ENCODE results near the gene EFCAB13. TPM values are rescaled to one million over a fixed set of nuclear protein-coding genes. Genes with fewer than 3 reads are reported as not detected.

Gene EFCAB13
- polyA plus RNA-seq, 2 of the 4 experiments (the other 2 are of a cell fraction): 2.9 to 6.0 TPM

DNA sequence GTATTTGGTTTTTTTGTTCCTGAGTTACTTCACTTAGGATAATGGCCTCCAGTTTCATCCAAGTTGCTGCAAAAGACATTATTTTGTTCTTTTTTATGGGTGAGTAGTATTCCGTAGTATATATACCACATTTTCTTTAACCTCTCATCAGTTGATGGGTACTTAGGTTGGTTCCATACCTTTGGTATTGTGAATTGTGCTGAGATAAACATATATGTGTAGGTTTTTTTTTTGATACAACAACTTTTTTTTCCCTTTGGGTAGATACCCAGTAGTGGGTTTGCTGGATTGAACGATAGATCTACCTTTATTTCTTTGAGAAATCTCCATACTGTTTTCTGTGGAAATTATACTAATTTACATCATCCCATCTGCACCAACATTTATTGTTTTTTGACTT is 6.8 kb downstream of the EFCAB13 start:
- no peak for ATAC-seq

DNA sequence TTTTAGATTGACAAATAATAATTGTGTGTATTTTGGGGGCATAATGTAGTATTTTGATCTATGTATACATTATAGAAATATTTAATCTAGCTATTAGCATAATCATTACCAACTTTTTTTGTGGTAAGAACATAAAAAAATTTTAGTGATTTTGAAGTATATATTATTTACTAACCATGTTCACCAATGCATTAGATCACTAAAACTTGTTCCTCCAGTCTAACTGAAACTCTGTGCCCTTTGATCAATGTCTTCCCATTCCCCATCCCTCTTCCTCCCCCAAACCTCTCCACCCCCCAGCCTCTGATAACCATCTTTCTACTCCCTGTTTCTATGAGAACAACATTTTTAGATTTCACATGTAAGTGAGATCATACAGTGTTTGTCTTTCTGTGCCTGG is 8.5 kb downstream of the EFCAB13 start:
- ChIA-PET POLR2A (no interaction called here), CTCF (interaction anchor here (1.1 to 2.5 kb wide), 2 partner anchors 8 to 20 kb away, joined by 3 to 10 read pairs; partner anchors contain the start of gene EFCAB13)
- Histone ChIP-seq H3K4me3 (no peak overlapping the region), H3K9me3 (no peaks in the 10 kb centered on the region), H3K4me1 (no peaks in the 10 kb centered on the region), H3K27ac (no peak overlapping the region), H3K4me2 (no peak overlapping the region)
- FAIRE-seq (no peak), ATAC-seq (no peak), DNase-seq (ENCODE audit: low read depth in 1 of 2, low spot score in 1 of 2) (no peak)
- no peak for TF ChIP-seq MAFK (IDR thresholded peaks at IDR 0.05; ENCODE audit: partially characterized antibody)
- TF ChIP-seq CBX2 (IDR thresholded peaks at IDR 0.05; ENCODE audit: borderline replicate concordance, low read depth): no peak
- TF ChIP-seq JUN (IDR thresholded peaks at IDR 0.05): no peak
- TF ChIP-seq HOXB13 (CRISPR knock-in tag; IDR thresholded peaks at IDR 0.05; ENCODE audit: low read depth): no peak
- no peak for TF ChIP-seq ZC3H11A (IDR thresholded peaks at IDR 0.05)
- TF ChIP-seq, protein P1, sequence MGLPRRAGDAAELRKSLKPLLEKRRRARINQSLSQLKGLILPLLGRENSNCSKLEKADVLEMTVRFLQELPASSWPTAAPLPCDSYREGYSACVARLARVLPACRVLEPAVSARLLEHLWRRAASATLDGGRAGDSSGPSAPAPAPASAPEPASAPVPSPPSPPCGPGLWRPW (IDR thresholded peaks at IDR 0.05): no peak
- TF ChIP-seq TFCP2L1 (CRISPR knock-in tag; IDR thresholded peaks at IDR 0.05): no peak
- TF ChIP-seq, protein P2, sequence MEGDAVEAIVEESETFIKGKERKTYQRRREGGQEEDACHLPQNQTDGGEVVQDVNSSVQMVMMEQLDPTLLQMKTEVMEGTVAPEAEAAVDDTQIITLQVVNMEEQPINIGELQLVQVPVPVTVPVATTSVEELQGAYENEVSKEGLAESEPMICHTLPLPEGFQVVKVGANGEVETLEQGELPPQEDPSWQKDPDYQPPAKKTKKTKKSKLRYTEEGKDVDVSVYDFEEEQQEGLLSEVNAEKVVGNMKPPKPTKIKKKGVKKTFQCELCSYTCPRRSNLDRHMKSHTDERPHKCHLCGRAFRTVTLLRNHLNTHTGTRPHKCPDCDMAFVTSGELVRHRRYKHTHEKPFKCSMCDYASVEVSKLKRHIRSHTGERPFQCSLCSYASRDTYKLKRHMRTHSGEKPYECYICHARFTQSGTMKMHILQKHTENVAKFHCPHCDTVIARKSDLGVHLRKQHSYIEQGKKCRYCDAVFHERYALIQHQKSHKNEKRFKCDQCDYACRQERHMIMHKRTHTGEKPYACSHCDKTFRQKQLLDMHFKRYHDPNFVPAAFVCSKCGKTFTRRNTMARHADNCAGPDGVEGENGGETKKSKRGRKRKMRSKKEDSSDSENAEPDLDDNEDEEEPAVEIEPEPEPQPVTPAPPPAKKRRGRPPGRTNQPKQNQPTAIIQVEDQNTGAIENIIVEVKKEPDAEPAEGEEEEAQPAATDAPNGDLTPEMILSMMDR (IDR thresholded peaks at IDR 0.05): no peak

More for the DNA sequence above, 6.8 kb downstream of the EFCAB13 start:
- no peak for DNase-seq (ENCODE audit: low read depth in 1 of 2, low spot score in 1 of 2)
- Histone ChIP-seq H3K27ac (no peak overlapping the region), H3K4me2 (no peak overlapping the region), H3K9me3 (no peaks in the 10 kb centered on the region), H3K4me3 (no peak overlapping the region), H3K4me1 (no peaks in the 10 kb centered on the region)
- ChIA-PET POLR2A (no interaction called here), CTCF (interaction anchor here (0.8 to 1.2 kb wide), 2 partner anchors 15 to 286 kb away, joined by 3 to 5 read pairs; no protein-coding TSS in a partner anchor)
- WGBS (ENCODE audit: missing lambda C conversion rate): 93% methylated on average over 2 of the region's 2 CpGs
- TF ChIP-seq MAFK (IDR thresholded peaks at IDR 0.05; ENCODE audit: partially characterized antibody) (peak; percentile 70), CBX8 (IDR thresholded peaks at IDR 0.05) (no peak)
- FAIRE-seq: no peak

DNA sequence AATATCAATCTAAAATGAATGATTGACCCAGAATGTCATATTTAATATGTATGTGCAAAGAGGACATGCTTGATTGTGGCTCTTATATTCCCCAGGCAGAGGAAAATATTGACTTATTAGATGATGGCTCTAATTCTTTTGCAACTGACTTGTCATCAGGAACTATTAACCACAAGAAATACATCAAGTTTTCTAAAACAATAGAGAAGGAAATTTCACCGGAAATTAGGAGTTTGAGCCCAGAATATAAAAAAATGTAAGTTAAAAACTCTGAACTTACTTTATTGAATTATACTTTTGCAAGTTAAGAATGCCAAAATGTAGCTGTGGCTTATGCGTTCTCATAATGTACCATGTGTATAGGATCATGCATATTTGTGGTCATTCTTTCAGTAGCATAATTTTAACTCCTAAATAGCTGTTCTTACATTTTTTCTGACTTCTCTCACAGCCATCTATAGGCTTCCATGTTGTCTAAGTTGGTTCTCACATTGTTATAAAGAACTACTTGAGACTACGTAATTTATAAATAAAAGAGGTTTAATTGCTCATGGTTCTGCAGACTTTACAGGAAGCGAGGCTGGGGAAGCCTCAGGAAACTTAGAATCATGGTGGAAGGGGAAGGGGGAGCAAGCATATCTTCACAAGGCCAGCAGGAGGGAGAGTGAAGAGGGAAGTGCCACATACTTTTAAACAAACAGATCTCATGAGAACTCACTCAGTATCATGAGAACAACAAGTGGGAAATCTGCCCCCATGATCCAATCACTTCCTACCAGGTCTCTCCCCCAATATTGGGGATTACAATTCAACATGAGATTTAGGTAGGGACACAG is 11.6 kb downstream of the EFCAB13 start:
- no peak for DNase-seq (ENCODE audit: low read depth in 1 of 2, low spot score in 1 of 2)
- Histone ChIP-seq H3K9me3 (no peaks in the 10 kb centered on the region), H3K4me3 (no peak overlapping the region), H3K27ac (no peak overlapping the region), H3K4me2 (no peak overlapping the region), H3K4me1 (no peaks in the 10 kb centered on the region)
- no peak for FAIRE-seq
- no peak for ATAC-seq
- CTCF ChIA-PET: interaction anchor here (2.5 to 2.9 kb wide), 2 partner anchors 11 to 20 kb away, joined by 8 to 10 read pairs; partner anchors contain the start of gene EFCAB13
- 85% methylated on average over 4 of the region's 4 CpGs for WGBS (ENCODE audit: missing lambda C conversion rate)
- TF ChIP-seq CHD2 (IDR thresholded peaks at IDR 0.05; ENCODE audit: low read length, partially characterized antibody) (no peak), HOXB13 (CRISPR knock-in tag; IDR thresholded peaks at IDR 0.05; ENCODE audit: low read depth) (no peak), EHMT2 (IDR thresholded peaks at IDR 0.05; ENCODE audit: low read depth) (no peak), SMC3 (IDR thresholded peaks at IDR 0.05) (no peak), NPAS2 (CRISPR knock-in tag; IDR thresholded peaks at IDR 0.05; ENCODE audit: borderline replicate concordance) (no peak), ZFP36 (IDR thresholded peaks at IDR 0.05; ENCODE audit: borderline replicate concordance, partially characterized antibody) (no peak), POLR2AphosphoS2 (conservative IDR thresholded peaks at IDR 0.05; ENCODE audit: low read length) (no peak), JUNB (IDR thresholded peaks at IDR 0.05) (no peak), CBX2 (IDR thresholded peaks at IDR 0.05; ENCODE audit: borderline replicate concordance, low read depth) (no peak), MAZ (IDR thresholded peaks at IDR 0.05; ENCODE audit: borderline replicate concordance, low read depth, low read length) (no peak), CBX8 (IDR thresholded peaks at IDR 0.05) (no peak), BHLHE40 (IDR thresholded peaks at IDR 0.05; ENCODE audit: low read depth, low read length) (no peak), GATA3 (IDR thresholded peaks at IDR 0.05; ENCODE audit: borderline replicate concordance) (no peak), MAFK (IDR thresholded peaks at IDR 0.05; ENCODE audit: partially characterized antibody) (no peak)
- TF ChIP-seq, protein P3, sequence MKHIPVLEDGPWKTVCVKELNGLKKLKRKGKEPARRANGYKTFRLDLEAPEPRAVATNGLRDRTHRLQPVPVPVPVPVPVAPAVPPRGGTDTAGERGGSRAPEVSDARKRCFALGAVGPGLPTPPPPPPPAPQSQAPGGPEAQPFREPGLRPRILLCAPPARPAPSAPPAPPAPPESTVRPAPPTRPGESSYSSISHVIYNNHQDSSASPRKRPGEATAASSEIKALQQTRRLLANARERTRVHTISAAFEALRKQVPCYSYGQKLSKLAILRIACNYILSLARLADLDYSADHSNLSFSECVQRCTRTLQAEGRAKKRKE (CRISPR knock-in tag; IDR thresholded peaks at IDR 0.05; ENCODE audit: low read depth): no peak
- TF ChIP-seq, protein P4, sequence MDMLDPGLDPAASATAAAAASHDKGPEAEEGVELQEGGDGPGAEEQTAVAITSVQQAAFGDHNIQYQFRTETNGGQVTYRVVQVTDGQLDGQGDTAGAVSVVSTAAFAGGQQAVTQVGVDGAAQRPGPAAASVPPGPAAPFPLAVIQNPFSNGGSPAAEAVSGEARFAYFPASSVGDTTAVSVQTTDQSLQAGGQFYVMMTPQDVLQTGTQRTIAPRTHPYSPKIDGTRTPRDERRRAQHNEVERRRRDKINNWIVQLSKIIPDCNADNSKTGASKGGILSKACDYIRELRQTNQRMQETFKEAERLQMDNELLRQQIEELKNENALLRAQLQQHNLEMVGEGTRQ (IDR thresholded peaks at IDR 0.05): no peak
- TF ChIP-seq, protein P5, sequence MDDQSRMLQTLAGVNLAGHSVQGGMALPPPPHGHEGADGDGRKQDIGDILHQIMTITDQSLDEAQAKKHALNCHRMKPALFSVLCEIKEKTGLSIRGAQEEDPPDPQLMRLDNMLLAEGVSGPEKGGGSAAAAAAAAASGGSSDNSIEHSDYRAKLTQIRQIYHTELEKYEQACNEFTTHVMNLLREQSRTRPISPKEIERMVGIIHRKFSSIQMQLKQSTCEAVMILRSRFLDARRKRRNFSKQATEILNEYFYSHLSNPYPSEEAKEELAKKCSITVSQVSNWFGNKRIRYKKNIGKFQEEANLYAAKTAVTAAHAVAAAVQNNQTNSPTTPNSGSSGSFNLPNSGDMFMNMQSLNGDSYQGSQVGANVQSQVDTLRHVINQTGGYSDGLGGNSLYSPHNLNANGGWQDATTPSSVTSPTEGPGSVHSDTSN (IDR thresholded peaks at IDR 0.05): no peak
- POLR2A ChIA-PET: no interaction called here

All from A549 (cell line).